Measurements from ENCODE around the gene TNIP2. TPM values are rescaled to one million over a fixed set of nuclear protein-coding genes. Genes with fewer than 3 reads are reported as not detected.

The TNIP2 gene
- total and polyA plus RNA-seq, 11 donors: 12.6 to 94.5 (median 23.4) TPM

DNA sequence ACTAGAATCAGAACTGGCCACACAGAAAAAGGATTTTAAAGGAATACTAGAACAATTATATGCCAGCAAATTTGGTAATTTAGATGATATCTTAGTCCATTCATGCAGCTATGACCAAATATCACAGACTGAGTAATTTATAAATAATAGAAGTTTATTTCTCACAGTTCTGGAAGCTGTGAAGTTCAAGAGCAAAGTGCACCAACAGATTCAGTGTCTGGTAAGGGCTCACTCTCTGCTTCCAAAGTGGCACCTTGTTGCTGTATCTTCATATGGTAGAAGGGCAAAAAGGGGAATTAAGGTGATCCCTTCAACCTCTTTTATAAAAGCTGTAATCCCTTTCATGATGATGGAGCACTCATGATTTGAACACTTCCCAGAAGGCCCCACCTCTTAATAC is 20.3 kb downstream of the TNIP2 start:
- Histone ChIP-seq H3K27ac (no peak overlapping the region), H3K4me1 (peaks cover 0 to 7% (median 0%) of the 10 kb centered on the region in 12 donors), H3K36me3 (peaks cover 0 to 36% (median 27%) of the 10 kb centered on the region in 9 donors), H3K9me3 (peaks cover 0 to 14% (median 4%) of the 10 kb centered on the region in 12 donors), H3K27me3 (no peaks in the 10 kb centered on the region), H3K4me3 (no peak overlapping the region)
- TF ChIP-seq POLR2A (IDR thresholded peaks at IDR 0.05) (no peak), CTCF (IDR thresholded peaks at IDR 0.05) (no peak)
- DNase-seq (no peak), ATAC-seq (no peak)
- intact Hi-C loops (cut with DNase I): no loop called here

- TF ChIP-seq POLR2A (IDR thresholded peaks at IDR 0.05) (no peak), CTCF (IDR thresholded peaks at IDR 0.05) (no peak)
- ATAC-seq (no peak), DNase-seq (no peak)
- Histone ChIP-seq H3K36me3 (peaks cover 0 to 46% (median 37%) of the 10 kb centered on the region in 9 donors), H3K4me3 (no peak overlapping the region), H3K27me3 (no peaks in the 10 kb centered on the region), H3K4me1 (peaks cover 0 to 7% (median 0%) of the 10 kb centered on the region in 12 donors), H3K9me3 (peaks cover 0 to 14% (median 4%) of the 10 kb centered on the region in 12 donors), H3K27ac (no peak overlapping the region)
- WGBS, 4 donors: 84 to 100% (median 95%) methylated on average over 1 of the region's 1 CpG
- intact Hi-C loops (cut with DNase I): no loop called here
These were observed 21.5 kb downstream of the TNIP2 start for GRCh38 chr4:2734612-2735011.

DNA sequence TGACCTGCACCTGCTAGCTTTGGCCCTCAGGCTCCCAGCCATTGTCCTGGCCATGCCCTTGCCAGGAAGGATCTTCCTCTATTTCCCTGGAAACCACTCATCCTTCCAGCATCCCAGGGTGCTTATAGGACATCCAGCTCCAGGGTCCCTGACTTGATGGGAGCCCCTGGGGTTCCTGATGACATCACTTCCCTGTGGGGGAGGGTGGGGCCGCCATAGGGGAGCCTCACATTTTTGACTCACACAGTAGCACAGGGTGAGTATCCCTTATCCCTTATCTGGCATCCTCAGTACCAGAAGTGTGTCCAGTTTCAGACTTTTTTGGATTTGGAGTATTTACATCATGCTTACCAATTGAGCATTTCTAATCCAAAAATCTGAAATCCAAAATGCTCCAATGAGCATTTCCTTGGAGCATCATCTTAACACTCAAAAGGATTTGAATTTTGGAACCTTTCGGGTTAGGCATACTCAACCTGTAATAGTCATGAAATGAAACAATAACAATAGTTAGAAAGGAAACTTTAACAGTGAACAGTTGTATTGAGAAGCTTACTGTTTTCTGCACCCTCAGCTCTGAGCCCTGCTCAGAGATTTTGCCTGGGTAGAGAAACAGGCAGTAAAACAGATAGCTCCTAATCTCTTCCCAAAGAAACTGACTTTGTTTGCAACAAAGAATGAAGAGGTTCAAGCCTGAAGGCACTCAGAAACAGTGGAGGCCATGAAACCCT is 22.1 kb downstream of the TNIP2 start:
- WGBS, 4 donors: 84 to 100% (median 92%) methylated on average over 1 to 2 of the region's 2 CpGs
- ATAC-seq: peak in 1 of 4 donors; percentile 11
- peaks cover 0 to 52% (median 40%) of the 10 kb centered on the region in 9 donors for H3K36me3 ChIP-seq

More for the DNA sequence above, 22.1 kb downstream of the TNIP2 start:
- intact Hi-C loops (cut with DNase I): no loop called here
- Histone ChIP-seq H3K4me1 (peaks cover 0 to 7% (median 0%) of the 10 kb centered on the region in 12 donors), H3K4me3 (no peak overlapping the region), H3K27ac (no peak overlapping the region), H3K27me3 (no peaks in the 10 kb centered on the region), H3K9me3 (peaks cover 0 to 14% (median 4%) of the 10 kb centered on the region in 12 donors)
- no peak for DNase-seq
- TF ChIP-seq CTCF (IDR thresholded peaks at IDR 0.05) (no peak), POLR2A (IDR thresholded peaks at IDR 0.05) (no peak)

All from heart left ventricle (tissue), 16 donors.